Muscle layer of colon (tissue), 2 donors: ENCODE measurements around the gene THSD8.
"Not testable (repeated sequence)": the region's sequence is repeated elsewhere in the genome, so short reads cannot be mapped to it uniquely, and the experiment has no call there.

Source experiments
- H3K27ac ChIP-seq: one replicate; pipeline ENCODE4 v1.7.0; 2013; ENCODE audit warnings: low read depth, mild to moderate bottlenecking, low read length, moderate library complexity
- H3K27me3 ChIP-seq, 2 donors: one replicate each; pipeline ENCODE4 v1.7.0; 2013; ENCODE audit warnings: low read length in 2 of 2, mild to moderate bottlenecking in 2 of 2; ENCODE audit not compliant: insufficient read depth in 2 of 2, control insufficient read depth in 1 of 2
- H3K36me3 ChIP-seq: one replicate; pipeline ENCODE4 v1.7.0; 2013; ENCODE audit warnings: mild to moderate bottlenecking, low read length; ENCODE audit not compliant: insufficient read depth
- H3K4me1 ChIP-seq: one replicate; pipeline ENCODE4 v1.7.0; 2013; ENCODE audit warnings: mild to moderate bottlenecking, low read length; ENCODE audit not compliant: insufficient read depth
- H3K4me3 ChIP-seq, 2 donors: one replicate each; pipeline ENCODE4 v1.7.0; 2013; ENCODE audit warnings: low read length in 2 of 2, low read depth in 1 of 2, mild to moderate bottlenecking in 1 of 2, moderate library complexity in 1 of 2
- H3K9ac ChIP-seq: one replicate; pipeline ENCODE4 v1.7.0; 2013; ENCODE audit warnings: low read length
- H3K9me3 ChIP-seq: one replicate; pipeline ENCODE4 v1.7.0; 2013; ENCODE audit warnings: mild to moderate bottlenecking, low read length
- donor health status: abdominal sarcoma.
- donor health status: Adenocarcinoma of cecum.

The THSD8 gene

DNA sequence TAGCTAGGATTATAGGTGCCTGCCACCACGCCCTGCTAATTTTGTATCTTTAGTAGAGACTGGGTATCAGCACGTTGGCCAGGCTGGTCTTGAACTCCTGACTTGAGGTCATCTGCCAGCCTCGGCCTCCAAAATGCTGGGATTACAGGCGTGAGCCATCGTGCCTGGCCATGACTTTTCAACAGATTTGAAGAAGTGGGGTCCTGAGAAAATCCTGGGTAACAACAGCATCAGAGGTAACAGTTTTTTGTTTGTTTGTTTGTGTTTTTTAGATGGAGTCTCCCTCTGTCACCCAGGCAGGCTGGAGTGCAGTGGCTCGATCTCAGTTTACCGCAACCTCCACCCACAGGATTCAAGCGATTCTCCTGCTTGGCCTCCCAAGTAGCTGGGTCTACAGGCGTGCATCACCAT, 6.9 kb upstream of the THSD8 start:
- H3K27ac ChIP-seq: peak overlapping the region; percentile 99

DNA sequence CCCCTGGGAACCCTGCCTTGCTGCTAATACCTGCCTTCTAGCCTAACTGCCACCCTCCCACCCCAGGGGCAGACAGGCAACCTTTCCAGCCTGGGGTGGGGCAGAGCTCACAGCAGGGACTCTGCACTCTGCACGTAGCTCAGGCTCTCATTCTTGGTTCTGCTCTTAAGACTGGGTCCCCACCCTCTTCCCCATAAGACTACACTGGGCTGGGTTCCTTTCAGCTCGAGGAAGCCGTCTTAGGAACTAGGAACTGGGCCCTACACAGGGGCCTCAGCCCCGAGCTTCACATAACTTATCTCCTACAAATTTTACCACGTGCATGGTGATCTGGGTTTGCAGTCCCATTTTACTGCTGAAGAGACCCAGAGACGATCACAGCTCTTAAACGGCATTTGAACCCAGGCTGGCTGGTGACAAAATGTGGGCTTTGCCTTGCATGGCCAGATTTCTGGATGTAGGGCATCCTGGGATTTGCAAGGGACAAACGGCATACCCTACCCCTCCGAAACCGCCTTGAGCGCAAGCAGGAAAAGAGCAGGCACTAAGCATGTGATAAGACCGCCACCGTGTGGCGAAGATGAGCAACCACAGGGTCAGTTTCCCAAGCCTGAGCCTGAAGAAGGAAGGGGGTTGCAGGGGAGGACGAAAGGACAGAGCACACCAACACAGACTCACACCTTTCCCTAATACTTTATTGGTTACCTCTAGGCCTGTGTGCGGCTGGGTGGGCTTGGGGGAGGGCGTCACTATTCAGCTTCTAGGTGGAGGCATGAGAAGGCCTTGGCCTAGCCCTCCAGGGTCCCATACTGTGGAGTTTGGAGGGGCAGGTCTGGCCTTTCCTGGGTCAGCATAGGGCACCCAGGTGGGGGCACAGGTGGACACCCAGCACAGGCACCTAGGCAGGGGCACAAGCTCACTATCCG, 5.5 kb upstream of the THSD8 start:
- Histone ChIP-seq H3K9me3 (no peaks in the 10 kb centered on the region), H3K4me1 (peaks cover 19% of the 10 kb centered on the region), H3K27me3 (no peaks in the 10 kb centered on the region), H3K9ac (no peak overlapping the region), H3K4me3 (no peak overlapping the region), H3K36me3 (peaks cover 22% of the 10 kb centered on the region), H3K27ac (peak overlapping the region; percentile 28)

More for the DNA sequence above, 6.9 kb upstream of the THSD8 start:
- Histone ChIP-seq H3K27me3 (no peaks in the 10 kb centered on the region), H3K36me3 (peaks cover 15% of the 10 kb centered on the region), H3K9ac (no peak overlapping the region), H3K4me3 (no peak overlapping the region), H3K4me1 (peaks cover 17% of the 10 kb centered on the region), H3K9me3 (no peaks in the 10 kb centered on the region)

DNA sequence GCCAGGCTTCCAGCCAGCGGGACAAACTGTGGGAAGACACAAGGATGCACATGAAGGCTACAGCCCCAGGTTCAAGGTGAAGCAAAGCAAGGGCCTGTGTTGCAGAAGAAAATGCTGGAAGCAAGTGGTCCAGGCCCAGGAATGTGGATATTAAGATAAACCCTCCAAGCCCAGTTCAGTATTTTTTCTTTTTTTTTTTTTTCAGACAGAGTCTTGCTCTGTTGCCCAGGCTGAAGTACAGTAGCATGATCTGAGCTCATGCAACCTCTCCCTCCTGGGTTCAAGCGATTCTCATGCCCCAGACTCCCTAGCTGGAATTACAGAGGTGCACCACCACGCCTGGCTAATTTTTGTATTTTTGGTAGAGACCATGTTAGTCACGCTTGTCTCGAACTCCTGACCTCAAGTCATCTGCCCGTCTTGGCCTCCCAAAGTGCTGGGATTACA, 4.7 kb upstream of the THSD8 start:
- Histone ChIP-seq H3K9me3 (no peaks in the 10 kb centered on the region), H3K27me3 (no peaks in the 10 kb centered on the region), H3K27ac (no peak overlapping the region), H3K4me3 (no peak overlapping the region), H3K36me3 (peaks cover 22% of the 10 kb centered on the region), H3K4me1 (peaks cover 19% of the 10 kb centered on the region), H3K9ac (no peak overlapping the region)

DNA sequence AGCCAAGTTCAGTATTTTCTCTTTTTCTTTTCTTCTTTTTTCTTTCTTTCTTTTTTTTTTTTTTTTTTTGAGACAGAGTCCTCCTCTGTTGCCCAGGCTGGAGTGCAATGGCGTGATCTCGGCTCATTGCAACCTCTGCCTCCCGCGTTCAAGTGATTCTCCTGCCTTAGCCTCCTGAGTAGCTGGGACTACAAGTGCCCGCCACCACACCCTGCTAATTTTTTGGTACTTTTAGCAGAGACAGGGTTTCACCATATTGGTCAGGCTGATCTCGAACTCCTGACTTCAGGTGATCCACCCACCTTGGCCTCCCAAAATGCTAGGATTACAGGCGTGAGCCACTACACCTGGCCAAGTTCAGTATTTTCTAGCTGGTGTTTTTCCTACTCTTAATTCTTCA, 4.3 kb upstream of the THSD8 start:
- H3K9ac ChIP-seq: not testable (repeated sequence)
- peaks cover 24% of the 10 kb centered on the region for H3K4me1 ChIP-seq

DNA sequence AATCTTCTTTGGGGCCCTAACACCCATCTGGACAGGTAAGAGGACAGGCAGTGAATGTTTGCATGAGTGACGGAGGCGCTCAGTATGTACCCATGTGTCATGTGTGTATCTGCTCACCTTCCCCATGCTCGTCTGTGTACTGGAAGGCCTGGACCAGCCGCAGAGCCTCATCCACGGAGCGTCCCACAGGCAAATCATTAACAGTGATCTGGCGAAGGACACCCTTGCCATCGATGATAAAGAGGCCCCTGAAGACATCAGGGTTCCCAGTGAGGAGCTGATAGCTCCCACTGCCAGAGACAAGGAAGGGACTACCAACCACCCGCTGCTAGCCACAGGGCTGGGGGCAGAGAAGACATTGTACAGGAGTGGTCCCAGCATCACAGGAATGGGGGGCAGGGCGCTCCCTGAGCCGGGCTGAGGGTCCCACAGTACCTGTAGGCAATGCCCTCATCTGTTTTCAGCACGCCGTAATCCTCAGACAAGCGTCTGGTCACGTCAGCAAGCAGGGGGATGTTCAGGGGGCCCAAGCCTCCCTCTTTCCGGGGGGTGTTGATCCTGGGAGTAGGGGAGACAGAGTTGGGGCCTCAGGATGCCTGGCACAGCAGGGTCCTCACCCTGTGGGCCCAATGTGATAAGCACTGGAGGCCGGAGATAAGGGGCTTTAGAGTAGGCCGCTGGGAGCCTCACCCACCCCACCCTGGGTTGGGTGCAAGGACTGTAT, 2.0 kb upstream of the THSD8 start:
- Histone ChIP-seq H3K27ac (no peak overlapping the region), H3K4me1 (peaks cover 24% of the 10 kb centered on the region), H3K36me3 (peaks cover 22% of the 10 kb centered on the region), H3K4me3 (peak overlapping the region in 1 of 2 donors; percentile 94), H3K9me3 (no peaks in the 10 kb centered on the region), H3K27me3 (no peaks in the 10 kb centered on the region), H3K9ac (peak overlapping the region; percentile 84)

More for the DNA sequence above, 4.3 kb upstream of the THSD8 start:
- H3K36me3 ChIP-seq: peaks cover 22% of the 10 kb centered on the region
- not testable (repeated sequence) for H3K27me3 ChIP-seq, H3K4me3 ChIP-seq, H3K27ac ChIP-seq, H3K9me3 ChIP-seq

DNA sequence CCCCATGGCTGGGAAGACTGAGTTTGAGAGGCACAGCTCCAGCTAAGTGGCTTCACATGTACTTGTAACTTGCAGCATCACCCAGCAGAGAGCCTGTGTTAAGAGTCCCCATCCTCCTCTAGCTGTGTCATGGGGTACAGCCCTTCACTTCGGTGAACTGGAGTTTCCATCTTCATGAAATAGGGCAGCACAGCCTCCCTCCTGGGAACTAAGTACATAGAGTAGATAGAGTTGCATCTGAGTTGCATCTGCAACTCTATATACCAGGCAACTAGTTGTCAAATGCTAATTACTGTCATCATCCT, 1.5 kb upstream of the THSD8 start:
- no peaks in the 10 kb centered on the region for H3K27me3 ChIP-seq
- peak overlapping the region in 1 of 2 donors; percentile 94 for H3K4me3 ChIP-seq
- no peaks in the 10 kb centered on the region for H3K9me3 ChIP-seq
- H3K36me3 ChIP-seq: peaks cover 22% of the 10 kb centered on the region
- no peak overlapping the region for H3K27ac ChIP-seq
- H3K4me1 ChIP-seq: peaks cover 24% of the 10 kb centered on the region
- H3K9ac ChIP-seq: peak overlapping the region; percentile 84

DNA sequence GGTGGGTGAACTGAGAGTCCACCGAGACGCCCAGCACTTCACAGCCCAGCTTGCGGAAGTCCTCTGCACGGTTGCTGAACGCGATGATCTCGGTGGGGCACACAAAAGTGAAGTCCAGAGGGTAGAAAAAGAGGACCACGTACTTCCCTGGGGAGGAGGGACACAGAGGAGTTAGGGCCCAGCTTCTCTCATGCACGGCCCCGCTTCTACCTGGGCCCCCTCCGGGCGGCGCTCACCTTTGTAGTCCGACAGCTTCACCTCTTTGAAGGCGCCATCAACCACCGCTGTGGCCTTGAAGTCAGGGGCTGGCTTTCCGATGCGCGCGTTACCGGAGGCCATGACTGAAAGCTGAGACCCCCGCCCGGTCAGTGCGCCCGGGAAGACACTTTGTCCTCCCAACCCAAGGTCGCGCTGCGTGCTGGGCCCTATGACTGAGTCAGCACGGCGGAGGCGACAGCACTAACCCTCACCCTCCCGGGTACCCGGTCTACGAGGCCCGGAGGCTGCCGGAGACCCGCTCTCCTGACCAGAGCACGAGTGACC, 875 bp upstream of the THSD8 start:
- H3K9me3 ChIP-seq: no peaks in the 10 kb centered on the region
- peak overlapping the region; percentile 84 for H3K9ac ChIP-seq
- no peaks in the 10 kb centered on the region for H3K27me3 ChIP-seq
- H3K27ac ChIP-seq: peak overlapping the region; percentile 69
- H3K4me1 ChIP-seq: peaks cover 23% of the 10 kb centered on the region
- H3K4me3 ChIP-seq: peak overlapping the region; percentile 61 to 94
- peaks cover 22% of the 10 kb centered on the region for H3K36me3 ChIP-seq

DNA sequence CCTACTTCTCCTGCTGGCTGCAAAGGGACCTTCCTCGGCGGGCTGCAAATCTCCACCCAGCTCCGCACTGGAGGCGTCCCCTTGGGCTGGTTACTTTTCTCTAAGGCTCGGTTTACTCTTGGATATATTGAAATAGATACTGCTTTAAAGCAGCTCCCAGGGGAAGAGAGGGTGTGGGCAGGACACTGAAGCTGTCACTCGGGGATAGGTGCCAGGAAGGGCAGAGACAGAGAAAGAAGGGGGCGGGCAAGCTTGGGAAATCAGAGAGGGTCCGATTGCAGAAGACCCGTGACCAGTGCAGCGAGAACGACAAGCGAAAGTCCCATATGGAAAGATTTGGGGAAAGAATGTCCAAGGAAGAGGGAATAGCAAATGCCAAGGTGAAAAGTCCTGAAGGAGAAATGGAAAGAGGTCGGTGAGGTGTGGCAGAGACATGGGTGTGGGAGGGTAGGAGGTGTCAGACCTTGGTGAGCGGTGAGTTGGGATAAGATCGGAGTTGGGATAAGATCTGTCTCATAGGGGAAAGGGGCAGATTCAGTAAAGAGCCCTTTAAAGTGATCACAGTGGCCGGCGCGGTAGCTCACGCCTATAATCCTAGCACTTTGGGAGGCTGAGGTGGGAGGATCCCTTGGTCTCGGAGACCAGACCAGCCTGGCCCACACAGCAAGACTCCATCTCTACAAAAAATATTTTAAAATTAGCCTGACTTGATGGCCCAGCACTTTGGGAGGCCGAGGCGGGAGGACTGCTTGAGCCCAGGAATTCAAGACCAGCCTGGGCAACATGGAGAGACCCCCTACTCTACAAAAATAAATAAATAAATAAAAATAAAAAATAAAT, 618 bp downstream of the THSD8 start:
- Histone ChIP-seq H3K9me3 (no peaks in the 10 kb centered on the region), H3K27ac (peak overlapping the region; percentile 69), H3K27me3 (no peaks in the 10 kb centered on the region), H3K4me3 (peak overlapping the region; percentile 61 to 94), H3K4me1 (peaks cover 29% of the 10 kb centered on the region), H3K36me3 (peaks cover 16% of the 10 kb centered on the region), H3K9ac (no peak overlapping the region)

DNA sequence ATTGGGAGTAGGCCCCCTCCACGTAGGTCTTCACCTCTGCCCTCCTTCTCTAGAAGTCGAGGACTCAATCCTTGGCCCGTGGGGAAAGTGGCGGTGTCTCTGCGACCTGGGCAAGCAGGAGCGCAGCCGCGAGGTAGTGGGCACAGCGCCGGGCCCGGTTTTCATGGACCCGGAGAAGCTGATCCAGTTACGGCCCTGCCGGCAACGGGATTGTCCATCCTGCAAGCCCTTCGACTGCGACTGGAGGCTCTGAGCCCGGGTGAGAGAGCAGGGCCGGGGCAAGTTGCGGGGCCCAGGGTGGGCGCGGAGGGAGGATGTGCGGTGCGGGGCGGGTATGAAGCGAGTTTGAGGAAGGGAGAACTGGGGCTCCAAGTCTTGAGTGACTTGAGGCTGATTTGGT, 2.2 kb downstream of the THSD8 start:
- H3K4me1 ChIP-seq: peaks cover 29% of the 10 kb centered on the region
- no peak overlapping the region for H3K27ac ChIP-seq
- no peaks in the 10 kb centered on the region for H3K9me3 ChIP-seq
- H3K27me3 ChIP-seq: no peaks in the 10 kb centered on the region
- no peak overlapping the region for H3K4me3 ChIP-seq
- H3K36me3 ChIP-seq: peaks cover 21% of the 10 kb centered on the region
- no peak overlapping the region for H3K9ac ChIP-seq

DNA sequence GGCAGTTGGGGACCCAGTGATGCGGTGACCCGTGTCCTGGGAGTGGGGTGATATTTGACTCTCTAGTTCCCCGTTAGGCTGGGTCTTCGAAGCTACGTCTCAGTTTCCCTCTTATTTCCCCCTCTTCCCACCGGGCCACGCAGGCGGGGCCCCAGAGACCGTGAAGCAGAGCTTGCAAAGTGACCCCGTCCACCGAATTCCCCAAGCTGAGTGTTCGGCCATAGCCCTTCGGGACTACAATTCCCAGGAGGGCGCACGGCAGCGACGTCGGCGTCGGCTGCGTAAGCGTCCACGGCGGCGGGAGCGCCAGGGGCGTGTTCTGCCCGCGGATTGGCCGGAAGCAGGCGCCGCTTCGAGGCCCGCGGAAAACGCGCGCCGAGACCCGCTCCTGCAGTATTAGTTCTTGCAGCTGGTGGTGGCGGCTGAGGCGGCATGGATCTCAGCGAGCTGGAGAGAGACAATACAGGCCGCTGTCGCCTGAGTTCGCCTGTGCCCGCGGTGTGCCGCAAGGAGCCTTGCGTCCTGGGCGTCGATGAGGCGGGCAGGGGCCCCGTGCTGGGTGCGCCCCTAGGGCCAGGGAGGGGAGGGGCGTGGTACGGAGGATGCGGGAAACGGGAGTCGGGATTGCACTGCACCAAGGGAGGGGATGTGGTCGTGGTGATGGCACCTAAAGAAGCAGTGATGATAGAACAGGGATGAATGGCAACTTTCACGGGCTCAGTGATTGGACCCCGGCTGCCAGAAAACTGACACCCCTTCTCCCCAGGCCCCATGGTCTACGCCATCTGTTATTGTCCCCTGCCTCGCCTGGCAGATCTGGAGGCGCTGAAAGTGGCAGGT, 4.6 kb downstream of the THSD8 start, which contains the start of gene RNASEH2A:
Gene RNASEH2A (plus strand): TSS at position 343 of the 840 bp plus-strand sequence. CDS start 90 bp downstream, at position 433.
- Histone ChIP-seq H3K4me3 (peak within 1 kb of the TSS; percentile 55 to 72), H3K4me1 (peaks cover 18% of the 10 kb centered on the region), H3K27me3 (no peaks in the 10 kb centered on the region), H3K27ac (peak within 1 kb of the TSS; percentile 67), H3K36me3 (peaks cover 5% of the 10 kb centered on the region), H3K9ac (peak within 1 kb of the TSS; percentile 42), H3K9me3 (no peaks in the 10 kb centered on the region)
